Chondrocyte (in vitro differentiated cells): ENCODE data around the gene SLC6A7. TPM values are rescaled to one million over a fixed set of nuclear protein-coding genes. Genes with fewer than 3 reads are reported as not detected.

Experiments
- DNase-seq: peaks from one replicate; pipeline ENCODE4 v3.0.0; 2021; ENCODE audit warnings: mixed read lengths, low spot score
- H3K27ac Mint-ChIP-seq: one replicate; pipeline ENCODE4 v1.8.0; 2021; ENCODE audit warnings: mild to moderate bottlenecking, moderate library complexity, mixed read lengths; ENCODE audit not compliant: unreplicated experiment
- H3K27me3 Mint-ChIP-seq: 2 replicates; pipeline ENCODE4 v1.8.0; 2021; ENCODE audit warnings: low read depth, mixed read lengths
- H3K36me3 Mint-ChIP-seq: 2 replicates; pipeline ENCODE4 v1.8.0; 2021; ENCODE audit warnings: low read depth, mixed read lengths
- H3K4me1 Mint-ChIP-seq: 2 replicates; pipeline ENCODE4 v1.8.0; 2021; ENCODE audit warnings: low read depth, mild to moderate bottlenecking, mixed read lengths
- H3K4me3 Mint-ChIP-seq: one replicate; pipeline ENCODE4 v1.8.0; 2021; ENCODE audit warnings: mild to moderate bottlenecking, moderate library complexity, mixed read lengths; ENCODE audit not compliant: unreplicated experiment
- H3K9me3 Mint-ChIP-seq: 2 replicates; pipeline ENCODE4 v1.8.0; 2021; ENCODE audit warnings: low read depth, mixed read lengths
- total RNA-seq: library from RNA; stranded (reverse); gene quantifications from 3 replicates; pipeline ENCODE4 v1.2.1, GENCODE V29; 2021
- TF ChIP-seq, protein P1 (sequence below): fragments of 200-600 bp; sonication (generic); IDR thresholded peaks from 2 replicates; pipeline ENCODE4 v1.5.0; 2021; ENCODE audit warnings: antibody characterized with exemption, mild to moderate bottlenecking, moderate library complexity

Gene SLC6A7
- total RNA-seq, 1 donor from 2014 or later = not detected

GRCh38 chr5:150161242-150162141 is 28.4 kb upstream of the SLC6A7 start:
- TF ChIP-seq, protein P1, sequence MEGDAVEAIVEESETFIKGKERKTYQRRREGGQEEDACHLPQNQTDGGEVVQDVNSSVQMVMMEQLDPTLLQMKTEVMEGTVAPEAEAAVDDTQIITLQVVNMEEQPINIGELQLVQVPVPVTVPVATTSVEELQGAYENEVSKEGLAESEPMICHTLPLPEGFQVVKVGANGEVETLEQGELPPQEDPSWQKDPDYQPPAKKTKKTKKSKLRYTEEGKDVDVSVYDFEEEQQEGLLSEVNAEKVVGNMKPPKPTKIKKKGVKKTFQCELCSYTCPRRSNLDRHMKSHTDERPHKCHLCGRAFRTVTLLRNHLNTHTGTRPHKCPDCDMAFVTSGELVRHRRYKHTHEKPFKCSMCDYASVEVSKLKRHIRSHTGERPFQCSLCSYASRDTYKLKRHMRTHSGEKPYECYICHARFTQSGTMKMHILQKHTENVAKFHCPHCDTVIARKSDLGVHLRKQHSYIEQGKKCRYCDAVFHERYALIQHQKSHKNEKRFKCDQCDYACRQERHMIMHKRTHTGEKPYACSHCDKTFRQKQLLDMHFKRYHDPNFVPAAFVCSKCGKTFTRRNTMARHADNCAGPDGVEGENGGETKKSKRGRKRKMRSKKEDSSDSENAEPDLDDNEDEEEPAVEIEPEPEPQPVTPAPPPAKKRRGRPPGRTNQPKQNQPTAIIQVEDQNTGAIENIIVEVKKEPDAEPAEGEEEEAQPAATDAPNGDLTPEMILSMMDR = peak; percentile 89
- Mint-ChIP-seq H3K27me3 (no peaks in the 10 kb centered on the region), H3K4me3 (no peak overlapping the region), H3K4me1 (peaks cover 64% of the 10 kb centered on the region), H3K27ac (peak overlapping the region; percentile 54), H3K9me3 (no peaks in the 10 kb centered on the region), H3K36me3 (no peaks in the 10 kb centered on the region)
- DNase-seq = no peak

GRCh38 chr5:150162142-150162513 is 27.7 kb upstream of the SLC6A7 start:
- peaks cover 59% of the 10 kb centered on the region for H3K4me1 Mint-ChIP-seq
- no peak overlapping the region for H3K4me3 Mint-ChIP-seq
- no peaks in the 10 kb centered on the region for H3K27me3 Mint-ChIP-seq
- H3K27ac Mint-ChIP-seq = no peak overlapping the region
- TF ChIP-seq, protein P1 = no peak
- DNase-seq = no peak
- no peaks in the 10 kb centered on the region for H3K36me3 Mint-ChIP-seq
- no peaks in the 10 kb centered on the region for H3K9me3 Mint-ChIP-seq

DNA sequence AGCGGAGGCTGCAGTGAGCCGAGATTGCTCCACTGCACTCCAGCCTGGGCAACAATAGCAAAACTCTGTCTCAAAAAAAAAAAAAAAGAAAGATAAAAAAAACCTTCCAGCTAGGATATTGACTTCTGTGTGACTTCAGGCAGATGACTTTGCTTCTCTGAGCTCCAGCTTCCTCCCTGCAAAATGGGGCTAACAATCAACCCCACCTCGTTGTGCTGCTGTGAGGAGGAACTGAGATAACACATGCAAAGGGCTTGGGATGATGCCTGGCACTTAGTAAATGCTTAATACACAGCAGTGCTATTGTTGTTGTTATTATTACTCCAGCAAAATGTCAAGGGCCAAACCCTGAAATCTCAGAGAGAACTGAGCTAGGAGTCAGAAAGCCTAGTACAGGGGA is 26.8 kb upstream of the SLC6A7 start:
- Mint-ChIP-seq H3K9me3 (no peaks in the 10 kb centered on the region), H3K4me1 (peaks cover 50% of the 10 kb centered on the region), H3K36me3 (no peaks in the 10 kb centered on the region), H3K27ac (no peak overlapping the region), H3K27me3 (peaks cover 3% of the 10 kb centered on the region), H3K4me3 (no peak overlapping the region)
- no peak for DNase-seq
- TF ChIP-seq, protein P1 = no peak

DNA sequence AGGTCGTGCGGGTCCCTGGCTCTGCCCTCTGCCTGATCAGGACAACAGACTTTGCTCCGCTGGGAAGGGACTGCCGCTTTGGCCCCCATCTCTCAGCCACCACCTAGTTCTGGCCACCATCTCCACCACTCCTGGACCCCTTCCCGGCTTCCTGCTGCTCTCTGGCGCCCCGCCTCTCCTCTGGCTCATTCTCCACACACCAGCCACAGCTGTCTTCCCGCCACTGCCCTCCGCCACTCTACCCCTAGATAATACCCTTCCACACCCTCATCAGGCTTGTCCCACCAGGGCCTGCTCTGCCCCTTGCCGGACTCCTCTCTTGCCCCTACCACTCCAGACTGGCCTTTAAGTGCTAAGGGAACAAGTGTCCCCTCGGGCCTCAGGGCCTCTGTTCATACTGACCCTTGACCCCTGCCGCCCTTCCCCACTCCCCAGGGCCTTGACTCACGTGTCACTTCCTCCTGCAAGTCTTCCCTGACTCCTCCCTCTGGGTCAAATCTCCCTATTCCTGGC is 26.3 kb upstream of the SLC6A7 start:
- TF ChIP-seq, protein P1 = peak; percentile 20
- no peak for DNase-seq
- no peaks in the 10 kb centered on the region for H3K36me3 Mint-ChIP-seq
- no peaks in the 10 kb centered on the region for H3K9me3 Mint-ChIP-seq
- no peak overlapping the region for H3K27ac Mint-ChIP-seq
- no peak overlapping the region for H3K4me3 Mint-ChIP-seq
- H3K27me3 Mint-ChIP-seq = peaks cover 6% of the 10 kb centered on the region
- peaks cover 44% of the 10 kb centered on the region for H3K4me1 Mint-ChIP-seq

DNA sequence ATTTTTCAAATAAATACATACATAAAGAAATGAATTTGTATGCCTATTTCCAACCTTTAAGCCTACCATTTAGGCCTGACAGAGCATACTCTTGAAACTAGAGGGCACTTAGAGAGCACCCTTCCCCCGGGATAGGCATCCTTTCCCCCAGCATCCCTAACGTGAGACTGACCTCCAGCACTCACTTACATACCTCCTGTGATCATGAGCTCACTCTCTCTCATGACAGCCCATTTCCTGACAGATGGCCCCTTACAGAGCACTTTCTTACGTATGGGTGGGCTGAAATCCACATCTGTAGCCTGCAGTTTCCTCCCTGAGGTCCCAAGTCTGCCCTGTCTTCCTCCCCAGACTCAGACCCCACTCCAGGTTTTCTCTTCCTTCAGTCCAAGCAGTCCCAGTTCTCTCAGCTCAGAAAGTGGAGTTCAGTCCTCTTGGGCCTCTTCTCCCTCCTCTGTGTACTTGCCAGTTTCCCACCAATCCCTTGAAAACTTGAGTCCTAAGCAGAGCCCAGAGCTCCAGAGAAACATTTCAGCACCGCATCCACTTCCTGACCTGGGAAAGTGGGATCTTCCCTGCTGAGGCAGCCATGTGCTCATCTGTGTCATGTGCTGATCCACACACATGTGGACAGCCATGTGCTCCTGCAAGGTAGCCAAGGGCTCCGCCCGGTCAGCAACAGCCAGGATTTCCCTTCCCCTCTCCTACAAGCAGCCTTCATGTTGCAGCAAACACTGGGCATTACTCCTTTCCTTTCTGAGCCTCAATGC is 25.5 kb upstream of the SLC6A7 start:
- Mint-ChIP-seq H3K4me1 (peaks cover 36% of the 10 kb centered on the region), H3K27me3 (peaks cover 9% of the 10 kb centered on the region), H3K9me3 (no peaks in the 10 kb centered on the region), H3K36me3 (no peaks in the 10 kb centered on the region), H3K4me3 (no peak overlapping the region), H3K27ac (peak overlapping the region; percentile 89)
- TF ChIP-seq, protein P1 = no peak
- no peak for DNase-seq
